Gastrocnemius medialis (tissue), 4 donors: ENCODE data around the gene MAPK8IP3.

Experiments used
- CTCF ChIP-seq, 5 experiments: fragments of 450-650 bp in 3 of 5; fragments of 200-600 bp in 2 of 5; sonication (generic) in 2 of 5; IDR thresholded peaks in 4 of 5; conservative IDR thresholded peaks in 1 of 5; 1 replicate in 4 of 5; 2 replicates in 1 of 5; pipeline ENCODE4 v1.5.1; 2016 to 2019; ENCODE audit warnings: antibody characterized with exemption in 5 of 5, mild to moderate bottlenecking in 3 of 5, moderate library complexity in 3 of 5
- POLR2A ChIP-seq, 2 donors: fragments of 450-650 bp; IDR thresholded peaks; one replicate each; pipeline ENCODE4 v1.6.1; 2017; ENCODE audit warnings: antibody characterized with exemption in 2 of 2, mild to moderate bottlenecking in 2 of 2, moderate library complexity in 2 of 2

- TF ChIP-seq CTCF (IDR thresholded peaks at IDR 0.05 in 4 of 5, conservative IDR thresholded peaks at IDR 0.05 in 1 of 5) (no peak), POLR2A (IDR thresholded peaks at IDR 0.05) (no peak)
Measured at GRCh38 chr16:1791943-1792812, 86.2 kb downstream of the MAPK8IP3 start.
